Fibroblast of skin of right biceps (primary cell): Measurements from ENCODE around the gene GADD45GIP1.
"Not testable (repeated sequence)": the region's sequence is repeated elsewhere in the genome, so short reads cannot be mapped to it uniquely, and the experiment has no call there.

Source experiments
- DNase-seq: peaks from one replicate; pipeline ENCODE4 v3.0.0-alpha.2; 2013

GADD45GIP1 gene

DNA sequence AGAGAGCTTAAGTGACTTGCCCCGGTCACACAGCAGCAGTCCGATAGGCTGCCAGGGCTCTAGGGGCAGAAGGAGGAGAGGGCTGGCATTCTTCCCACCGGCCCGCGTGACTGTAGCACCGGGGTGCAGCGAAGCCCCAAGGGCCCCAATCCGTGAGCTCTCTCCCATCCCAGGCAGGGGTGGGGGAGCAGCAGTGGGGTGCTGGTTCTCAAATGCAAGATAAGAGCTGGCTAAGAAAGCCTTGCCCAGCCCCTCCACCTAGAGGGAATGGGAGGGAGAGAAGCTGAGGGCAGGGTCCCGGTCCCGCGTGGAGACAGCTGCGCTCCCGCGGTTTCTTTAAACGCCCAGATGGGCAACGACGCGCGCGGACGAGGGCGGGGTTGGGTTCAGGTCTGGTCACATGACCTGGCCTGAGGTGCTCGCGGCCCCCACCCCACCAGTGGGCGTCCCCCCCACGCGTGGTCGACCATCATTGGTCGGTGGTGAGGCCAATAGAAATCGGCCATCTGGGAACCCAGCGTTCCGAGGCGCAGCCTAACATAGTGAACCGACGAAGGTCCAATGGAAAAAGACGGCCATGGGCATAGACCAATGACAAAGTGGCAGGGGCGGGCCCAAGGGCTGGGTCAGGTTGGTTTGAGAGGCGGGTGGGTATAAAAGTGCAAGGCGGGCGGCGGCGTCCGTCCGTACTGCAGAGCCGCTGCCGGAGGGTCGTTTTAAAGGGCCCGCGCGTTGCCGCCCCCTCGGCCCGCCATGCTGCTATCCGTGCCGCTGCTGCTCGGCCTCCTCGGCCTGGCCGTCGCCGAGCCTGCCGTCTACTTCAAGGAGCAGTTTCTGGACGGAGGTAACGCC lies 18.9 kb downstream of the GADD45GIP1 start, which contains the start of gene CALR:
Gene CALR (plus strand): TSS at position 683 of the 852 bp plus-strand sequence. CDS start 71 bp downstream, at position 754.
- DNase-seq = peak; percentile 100

DNA sequence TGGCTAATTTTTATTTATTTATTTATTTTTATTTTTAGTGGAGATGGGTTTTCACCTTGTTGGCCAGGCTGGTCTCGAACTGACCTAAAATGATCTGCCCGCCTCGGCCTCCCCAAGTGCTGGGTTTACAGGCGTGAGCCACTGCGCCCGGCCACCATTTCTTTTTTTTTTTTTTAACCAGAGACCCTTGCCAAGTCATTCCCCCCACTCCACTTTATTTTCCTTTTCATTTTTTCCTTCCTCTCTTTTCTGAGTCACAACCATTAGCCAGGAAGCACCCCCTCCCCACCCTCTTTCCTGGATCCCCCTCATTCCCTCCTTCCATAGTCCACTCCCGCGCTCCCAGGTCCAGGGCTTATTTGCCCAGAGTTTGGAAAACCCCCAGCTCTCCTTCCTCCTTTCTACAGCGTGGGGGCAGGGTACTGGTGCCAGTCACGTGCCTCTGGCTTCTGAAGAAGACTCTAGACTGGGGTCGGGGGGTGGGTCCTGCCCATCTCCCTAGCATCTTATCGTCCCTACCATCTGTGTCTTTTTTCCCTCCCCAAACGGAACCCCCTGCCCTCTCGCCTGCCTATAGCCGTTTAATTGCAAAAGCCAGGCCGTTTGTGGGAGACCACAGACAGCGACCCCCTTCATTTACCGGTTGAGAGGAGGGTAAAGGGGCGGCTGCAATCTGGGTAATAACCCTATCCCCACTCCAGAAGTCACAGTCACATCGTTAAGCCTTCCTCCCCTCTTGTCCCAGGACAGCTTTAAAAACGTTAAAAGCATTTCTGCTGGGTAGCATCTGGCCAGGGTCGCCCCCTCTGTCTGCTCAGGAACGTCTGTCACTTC lies 19.7 kb downstream of the GADD45GIP1 start:
- DNase-seq = peak; percentile 47

- no peak for DNase-seq
Measured at GRCh38 chr19:12936582-12936981, 20.4 kb downstream of the GADD45GIP1 start.

DNA sequence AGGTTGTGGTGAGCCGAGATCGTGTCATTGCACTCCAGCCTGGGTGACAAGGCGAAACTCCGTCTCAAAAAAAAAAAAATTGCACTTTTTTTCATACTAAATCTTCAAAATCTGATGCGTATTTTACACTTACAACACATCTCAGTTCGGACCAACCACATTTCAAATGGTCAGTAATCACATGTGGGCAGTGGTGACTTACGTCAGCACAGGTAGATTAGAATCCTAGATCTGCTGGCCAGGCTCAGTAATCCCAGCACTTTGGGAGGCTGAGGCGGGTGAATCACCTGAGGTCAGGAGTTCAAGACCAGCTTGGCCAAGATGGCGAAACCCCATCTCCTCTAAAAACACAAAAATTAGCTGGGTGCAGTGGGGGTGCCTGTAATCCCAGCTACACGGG lies 22.0 kb downstream of the GADD45GIP1 start:
- DNase-seq = no peak

DNA sequence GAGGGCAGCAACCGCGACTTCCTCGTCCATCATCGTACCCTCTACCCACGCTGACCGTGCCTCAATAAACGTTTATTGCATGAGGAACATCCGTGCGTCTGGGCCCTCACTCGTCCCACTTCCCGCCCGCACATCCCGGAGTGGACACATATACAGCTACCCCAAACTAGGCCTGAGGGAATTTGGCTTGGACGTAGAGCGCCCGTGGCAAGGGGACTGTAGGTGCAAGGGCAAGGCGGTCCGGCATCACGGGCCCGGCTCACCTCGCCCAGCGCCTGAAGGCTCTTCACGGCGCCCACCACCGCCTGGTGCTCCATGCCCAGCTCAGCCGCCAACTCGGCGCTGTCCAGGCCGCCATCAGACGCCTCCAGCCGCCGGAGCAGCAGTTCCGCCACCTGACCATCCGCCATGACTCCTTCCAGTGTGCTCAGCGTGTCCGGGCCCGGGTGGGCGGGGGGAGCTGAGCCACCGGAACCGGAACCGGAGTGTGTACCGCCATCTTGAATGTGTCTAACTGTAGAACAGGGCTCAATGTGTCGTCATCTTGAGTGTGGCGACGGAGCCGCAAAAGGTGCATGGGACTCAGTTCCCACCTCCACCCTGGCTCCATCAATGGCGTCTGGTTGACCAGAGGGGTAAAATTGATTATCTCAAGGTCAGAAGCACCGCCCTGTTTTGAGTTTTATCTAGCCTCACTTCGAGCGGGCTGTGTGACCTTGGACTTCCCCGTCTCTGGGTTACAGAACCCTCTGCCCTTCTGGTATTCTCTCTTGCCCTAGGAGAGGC lies 23.5 kb downstream of the GADD45GIP1 start, which contains the start of gene FARSA:
Gene FARSA (minus strand): TSS at position 425 of the 786 bp plus-strand sequence. CDS start 15 bp downstream, at position 410.
- peak; percentile 89 for DNase-seq

GRCh38 chr19:12932392-12933286 lies 24.4 kb downstream of the GADD45GIP1 start:
- no peak for DNase-seq

GRCh38 chr19:12930002-12930645 lies 26.9 kb downstream of the GADD45GIP1 start:
- DNase-seq = no peak

DNA sequence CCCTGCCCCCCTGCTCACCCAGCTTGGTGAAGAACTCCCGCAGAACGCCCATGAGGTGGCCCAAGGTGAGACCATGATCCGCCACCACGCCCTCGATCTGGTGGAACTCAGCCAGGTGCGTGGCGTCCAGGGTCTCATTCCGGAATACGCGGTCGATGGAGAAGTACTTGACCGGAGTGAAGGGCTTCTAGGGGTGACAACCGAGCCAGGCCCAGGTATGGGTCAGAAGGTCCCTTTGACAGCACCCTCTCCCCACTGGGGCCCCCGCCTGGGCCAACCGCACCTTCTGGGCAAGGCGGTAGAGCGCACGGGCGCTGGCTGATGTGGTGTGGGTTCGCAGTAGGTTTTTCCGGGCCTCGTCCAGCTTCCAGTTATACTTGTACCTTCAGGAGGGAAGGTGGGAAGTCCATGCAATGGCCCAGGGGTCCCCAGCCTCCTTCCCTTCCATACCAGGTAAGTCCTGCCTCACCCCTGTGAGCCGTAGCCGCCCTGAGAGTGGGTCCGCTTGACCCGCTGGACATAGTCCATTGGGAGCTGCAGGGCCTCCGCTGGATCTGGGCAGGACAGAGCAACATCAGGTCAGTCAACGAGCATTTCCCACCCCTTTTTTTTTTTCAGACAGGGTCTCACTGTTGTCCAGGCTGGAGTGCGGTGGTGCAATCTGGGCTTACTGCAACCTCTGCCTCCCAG lies 32.3 kb downstream of the GADD45GIP1 start:
- DNase-seq = no peak

DNA sequence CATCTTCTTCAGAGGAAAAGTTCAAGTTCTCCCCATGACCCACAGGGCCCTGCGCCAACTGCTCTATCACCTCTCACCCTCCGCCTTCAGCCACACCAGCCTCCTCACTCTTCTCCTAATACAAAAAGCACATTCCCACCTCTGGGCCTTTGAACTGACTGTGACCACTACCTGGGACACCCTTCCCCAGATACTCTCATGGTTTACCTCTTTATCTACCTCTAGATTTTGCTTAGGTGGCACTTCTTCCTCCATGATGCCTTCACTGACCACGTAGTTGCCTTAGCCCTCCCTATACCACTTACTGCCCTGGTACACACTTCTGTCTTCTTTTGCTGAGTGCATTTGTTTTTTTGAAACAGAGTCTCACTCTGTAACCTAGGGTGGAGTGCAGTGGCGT lies 34.1 kb downstream of the GADD45GIP1 start:
- DNase-seq = no peak

GRCh38 chr19:12921047-12921446 lies 36.0 kb downstream of the GADD45GIP1 start:
- DNase-seq = no peak

DNA sequence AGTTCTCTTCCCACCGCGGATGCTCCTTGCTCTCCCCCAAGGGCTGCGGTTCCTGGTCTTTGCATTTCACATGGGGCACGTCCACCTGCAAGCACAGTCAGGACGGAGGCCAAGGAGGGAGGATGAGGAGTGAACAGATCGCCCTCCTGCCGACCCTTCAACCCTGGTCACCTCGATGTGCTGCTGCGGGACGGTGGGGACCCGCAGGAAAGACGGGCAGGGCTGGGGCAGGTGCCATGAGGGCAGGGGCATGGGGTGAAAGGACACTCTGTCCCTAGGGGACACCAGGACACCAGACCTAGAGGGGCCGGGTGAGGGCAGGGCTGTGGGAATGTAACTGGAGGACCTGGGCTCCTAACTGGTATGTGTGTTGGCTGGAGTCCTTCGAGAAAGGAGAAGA lies 38.8 kb downstream of the GADD45GIP1 start:
- no peak for DNase-seq

GRCh38 chr19:12915860-12916259 lies 41.2 kb downstream of the GADD45GIP1 start:
- DNase-seq = not testable (repeated sequence)

DNA sequence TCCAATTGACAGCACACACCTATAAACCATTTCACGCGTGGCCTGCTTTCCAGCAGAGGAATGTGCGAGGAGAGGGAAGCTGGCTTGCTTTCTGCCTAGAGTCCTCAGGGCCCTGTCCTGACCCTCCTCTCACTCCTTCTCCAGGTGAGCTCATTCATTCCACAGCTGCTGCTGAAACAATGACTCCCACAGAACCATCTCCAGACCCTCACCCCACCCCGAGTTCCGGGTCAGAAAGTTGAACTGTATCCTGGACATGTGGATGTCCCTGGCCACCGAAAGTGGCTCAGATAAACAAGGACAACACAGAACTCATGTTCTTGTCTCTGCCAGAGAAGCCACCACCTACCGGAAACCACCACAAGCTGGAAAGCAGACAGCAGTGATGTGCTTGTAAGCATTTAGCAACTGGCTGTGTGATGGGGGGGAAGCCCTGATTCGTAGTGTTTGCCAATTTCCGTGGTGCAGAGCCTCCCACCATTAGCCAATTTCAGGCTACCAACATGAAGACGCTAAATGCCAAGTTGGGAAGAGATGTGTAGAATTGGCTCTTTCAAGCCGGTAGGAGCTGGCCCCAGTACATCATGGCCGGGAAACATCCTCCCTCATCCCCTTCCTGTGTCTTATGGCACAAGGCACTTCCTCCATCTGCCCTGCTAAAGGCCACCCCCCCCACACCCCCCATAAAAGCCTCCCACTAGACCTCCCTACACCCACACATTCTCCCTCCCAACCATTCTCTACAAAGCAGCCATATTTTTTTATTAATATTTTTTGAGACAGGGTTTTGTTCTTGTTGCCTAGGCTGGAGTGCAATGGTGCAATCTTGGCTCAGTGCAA lies 43.0 kb downstream of the GADD45GIP1 start:
- DNase-seq = peak; percentile 34

GRCh38 chr19:12913011-12913561 lies 43.9 kb downstream of the GADD45GIP1 start:
- peak; percentile 70 for DNase-seq

DNA sequence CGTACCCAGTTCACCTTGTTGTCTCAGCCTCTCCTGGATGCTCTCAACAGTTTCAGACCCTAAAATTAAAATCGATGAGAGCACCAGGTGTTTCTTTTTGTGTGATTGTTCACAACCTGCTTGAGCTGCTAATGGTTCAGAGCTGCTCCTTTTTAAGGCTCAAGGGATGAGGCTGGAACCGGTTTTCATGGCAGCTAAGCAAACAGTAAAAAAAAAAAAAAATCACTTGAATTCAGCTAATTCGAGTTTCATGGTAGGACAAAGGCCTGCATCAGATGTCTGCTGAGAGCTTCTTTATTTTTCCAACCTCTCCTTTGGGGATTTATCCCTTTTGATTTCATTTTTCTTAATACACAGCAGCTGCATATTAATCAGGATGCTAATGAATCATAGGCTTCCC lies 44.5 kb downstream of the GADD45GIP1 start:
- DNase-seq = no peak

DNA sequence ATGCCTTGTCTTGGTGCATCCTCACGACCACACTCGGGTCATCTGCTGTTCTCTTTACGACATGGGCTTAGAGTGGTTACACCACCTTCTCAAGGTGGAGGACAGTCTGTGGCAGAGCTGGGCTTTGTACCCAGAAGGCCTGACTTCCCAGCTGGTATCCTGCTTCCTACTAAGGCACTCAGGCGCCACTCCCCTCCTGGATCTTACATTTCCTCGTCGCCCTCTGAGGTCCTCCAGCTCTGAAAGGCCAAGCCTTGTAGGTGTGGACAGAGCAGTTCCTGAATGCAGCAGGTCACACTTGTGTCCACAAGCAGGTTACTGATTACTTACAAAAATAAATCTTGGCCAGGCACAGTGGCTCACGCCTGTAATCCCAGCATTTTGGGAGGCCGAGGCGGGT lies 49.9 kb downstream of the GADD45GIP1 start:
- no peak for DNase-seq
